ENCODE measurements around the gene NCEH1. TPM values are rescaled to one million over a fixed set of nuclear protein-coding genes. Genes with fewer than 3 reads are reported as not detected.
"Not testable (repeated sequence)": the region's sequence is repeated elsewhere in the genome, so short reads cannot be mapped to it uniquely, and the experiment has no call there.

Gene NCEH1
- total and polyA plus RNA-seq, 12 donors = 8.7 to 66.4 (median 50.9) TPM

DNA sequence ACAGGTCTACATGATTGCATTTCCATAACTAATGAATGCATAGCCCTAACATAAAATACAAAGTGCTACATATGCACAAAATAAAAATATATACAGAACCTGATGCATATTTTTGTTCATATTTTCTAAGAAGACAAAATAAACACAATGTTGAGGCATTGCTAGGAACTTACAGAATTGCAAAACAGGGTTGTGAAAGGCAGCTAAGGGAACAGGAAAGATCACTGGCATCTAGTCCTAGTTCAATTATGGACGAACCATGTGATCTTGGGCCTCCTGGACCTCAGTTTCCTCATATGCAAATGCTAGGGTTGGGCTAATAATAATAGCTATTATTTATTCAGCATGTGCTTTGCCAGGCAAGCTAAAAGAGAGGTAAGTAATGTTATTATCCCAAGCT lies 15.5 kb upstream of the NCEH1 start:
- Histone ChIP-seq H3K27ac (no peak overlapping the region), H3K27me3 (no peaks in the 10 kb centered on the region), H3K36me3 (no peaks in the 10 kb centered on the region), H3K9me3 (peaks cover 0 to 7% (median 0%) of the 10 kb centered on the region in 11 donors), H3K4me1 (peaks cover 0 to 2% (median 0%) of the 10 kb centered on the region in 9 donors), H3K4me3 (no peak overlapping the region)
- 66 to 77% methylated on average over 1 of the region's 1 CpG for WGBS, 2 donors
- ATAC-seq (no peak), DNase-seq (no peak)
- TF ChIP-seq CTCF (IDR thresholded peaks at IDR 0.05) = no peak
- intact Hi-C loops (cut with DNase I) = no loop called here

GRCh38 chr3:172722536-172723040 lies 11.7 kb upstream of the NCEH1 start:
- H3K4me3 ChIP-seq; H3K4me1 ChIP-seq; intact Hi-C loops (cut with DNase I); ATAC-seq; H3K27ac ChIP-seq; H3K27me3 ChIP-seq; H3K36me3 ChIP-seq; DNase-seq: not testable (repeated sequence)
- 85 to 89% methylated on average over 8 of the region's 8 CpGs for WGBS, 2 donors
- peaks cover 0 to 18% (median 0%) of the 10 kb centered on the region in 11 donors for H3K9me3 ChIP-seq

DNA sequence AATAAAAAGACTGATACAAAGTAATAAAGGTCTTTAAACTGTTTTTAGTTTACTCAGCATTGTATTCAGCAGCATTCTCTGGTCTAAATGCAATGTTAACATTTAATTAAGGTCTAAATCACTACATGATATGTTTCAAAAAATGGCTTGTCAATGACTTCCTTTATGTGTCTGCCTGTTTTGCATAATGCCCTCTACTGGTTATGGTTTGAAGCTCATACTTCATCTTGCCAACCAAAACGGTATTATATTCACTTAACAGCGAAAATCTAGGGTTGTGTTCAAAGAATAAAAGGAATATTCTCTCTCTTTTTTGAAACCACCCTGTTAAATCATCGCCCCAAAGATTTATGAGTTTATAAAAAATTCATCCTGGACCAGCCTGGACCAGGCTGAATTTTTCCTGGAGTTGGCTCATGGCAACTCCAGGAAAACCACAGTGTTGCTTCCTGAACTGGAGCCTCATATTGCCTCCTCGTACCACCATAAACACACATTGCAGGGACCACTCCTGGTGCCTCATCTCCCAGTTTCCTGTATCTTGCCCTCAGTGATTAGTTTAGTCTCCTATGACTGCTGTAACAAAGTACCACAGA lies 6.7 kb upstream of the NCEH1 start:
- TF ChIP-seq CTCF (IDR thresholded peaks at IDR 0.05) = peak in 4 of 9 donors; percentile 26 to 40 (median 31)
- H3K36me3 ChIP-seq = no peaks in the 10 kb centered on the region
- no peak overlapping the region for H3K4me3 ChIP-seq
- H3K27me3 ChIP-seq = no peaks in the 10 kb centered on the region
- H3K27ac ChIP-seq = no peak overlapping the region
- peaks cover 0 to 15% (median 0%) of the 10 kb centered on the region in 9 donors for H3K4me1 ChIP-seq
- DNase-seq = no peak
- intact Hi-C loops (cut with DNase I) = no loop called here
- no peak for ATAC-seq
- H3K9me3 ChIP-seq = peaks cover 0 to 17% (median 0%) of the 10 kb centered on the region in 11 donors
- WGBS, 2 donors = 74 to 78% methylated on average over 4 of the region's 4 CpGs

DNA sequence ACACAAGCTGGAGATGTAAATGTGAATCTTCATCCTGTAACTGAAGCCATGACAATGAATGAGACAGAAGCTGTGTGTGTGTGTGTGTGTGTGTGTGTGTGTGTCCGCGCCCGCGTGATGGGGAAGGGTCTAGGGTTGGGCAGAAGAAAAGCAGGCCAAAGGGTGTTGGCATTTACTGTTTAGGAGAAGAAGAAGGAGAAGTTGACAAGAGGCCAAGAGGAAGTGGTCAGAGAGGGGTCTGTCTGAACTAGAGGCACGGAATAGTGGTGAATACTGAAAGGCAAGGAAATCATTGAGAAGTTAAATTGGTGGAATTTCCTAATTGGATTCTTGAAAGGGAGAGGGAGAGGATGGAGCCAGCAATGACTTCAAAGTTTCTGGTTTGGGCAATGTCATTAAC lies 5.6 kb upstream of the NCEH1 start:
- no peaks in the 10 kb centered on the region for H3K27me3 ChIP-seq
- H3K4me1 ChIP-seq = peaks cover 0 to 21% (median 4%) of the 10 kb centered on the region in 9 donors
- intact Hi-C loops (cut with DNase I) = no loop called here
- peak in 5 of 8 donors; percentile 49 to 70 (median 59) for ATAC-seq
- peak overlapping the region in 1 of 10 donors; percentile 47 for H3K27ac ChIP-seq
- peaks cover 0 to 17% (median 0%) of the 10 kb centered on the region in 11 donors for H3K9me3 ChIP-seq
- 66 to 67% methylated on average over 5 of the region's 5 CpGs for WGBS, 2 donors
- no peak overlapping the region for H3K4me3 ChIP-seq
- peak in 1 of 2 donors; percentile 23 for DNase-seq
- TF ChIP-seq CTCF (IDR thresholded peaks at IDR 0.05) = no peak
- H3K36me3 ChIP-seq = no peaks in the 10 kb centered on the region

DNA sequence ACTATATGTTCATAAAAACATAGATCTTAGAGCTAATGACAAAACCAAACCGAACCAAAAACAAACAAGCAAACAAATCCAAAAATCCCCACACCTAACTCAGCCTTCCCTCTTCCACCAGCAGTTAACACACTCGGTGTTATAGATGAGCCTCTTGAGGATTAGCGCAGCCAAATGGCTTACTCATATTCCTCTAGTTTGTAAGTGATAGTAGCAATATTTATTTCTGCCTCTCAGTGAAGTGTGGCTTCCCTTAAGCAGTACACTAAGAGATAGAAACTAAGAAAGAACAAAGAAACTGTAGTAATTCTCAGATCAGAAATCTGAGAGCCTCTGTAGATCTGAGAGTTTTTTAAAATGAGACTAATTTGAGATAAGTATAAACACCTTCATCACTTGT lies 2.4 kb upstream of the NCEH1 start:
- intact Hi-C loops (cut with DNase I) = loop anchor here in 3 of 10 donors (2.0 to 5.0 kb wide), 3 partner anchors 35 to 41 kb away; no protein-coding TSS in a partner anchor
- Histone ChIP-seq H3K9me3 (peaks cover 0 to under 1% (median 0%) of the 10 kb centered on the region in 11 donors), H3K27ac (no peak overlapping the region), H3K36me3 (no peaks in the 10 kb centered on the region), H3K4me1 (peaks cover 0 to 44% (median 19%) of the 10 kb centered on the region in 9 donors), H3K27me3 (no peaks in the 10 kb centered on the region), H3K4me3 (no peak overlapping the region)
- 67 to 71% methylated on average over 3 of the region's 3 CpGs for WGBS, 2 donors
- no peak for DNase-seq
- ATAC-seq = no peak
- TF ChIP-seq CTCF (IDR thresholded peaks at IDR 0.05) = no peak

Measured in heart right ventricle (tissue), 16 donors.